Measurements from ENCODE around the gene MS4A15.
"Not testable (repeated sequence)": the region's sequence is repeated elsewhere in the genome, so short reads cannot be mapped to it uniquely, and the experiment has no call there.

Gene MS4A15

GRCh38 chr11:60757231-60757800, 649 bp downstream of the MS4A15 start:
- DNase-seq, result no peak

GRCh38 chr11:60758671-60759070, 2.0 kb downstream of the MS4A15 start:
- not testable (repeated sequence) for DNase-seq

DNA sequence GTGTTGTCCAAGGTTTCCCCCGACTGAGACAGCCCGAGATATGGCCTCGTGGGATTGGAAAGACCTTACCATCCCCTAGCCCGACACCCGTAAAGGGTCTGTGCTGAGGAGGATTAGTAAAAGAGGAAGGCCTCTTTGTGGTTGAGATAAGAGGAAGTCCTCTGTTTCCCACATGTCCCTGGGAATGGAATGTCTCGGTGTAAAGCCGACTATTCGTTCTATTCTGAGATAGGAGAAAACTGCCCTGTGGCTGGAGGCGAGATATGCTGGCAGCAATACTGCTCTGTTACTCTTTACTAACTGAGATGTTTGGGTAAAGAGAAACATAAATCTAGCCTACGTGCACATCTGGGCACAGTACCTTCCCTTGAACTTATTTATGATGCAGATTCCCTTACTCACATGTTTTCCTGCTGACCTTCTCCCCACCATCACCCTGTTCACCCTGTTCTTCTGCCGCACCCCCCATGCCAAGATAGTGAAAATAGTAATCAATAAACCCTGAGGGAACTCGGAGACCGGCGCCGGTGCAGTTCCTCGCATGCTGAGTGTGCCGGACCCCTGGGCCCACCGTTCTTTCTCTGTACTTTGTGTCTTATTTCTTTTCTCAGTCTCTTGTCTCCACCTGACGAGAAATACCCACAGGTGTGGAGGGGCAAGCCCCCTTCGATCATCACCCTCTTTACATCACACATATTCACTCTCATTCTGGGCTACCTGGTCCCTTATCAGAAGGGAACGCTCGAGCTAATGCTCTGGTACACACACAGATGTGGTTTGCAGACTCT, 3.0 kb downstream of the MS4A15 start:
- DNase-seq, result not testable (repeated sequence)

- no peak for DNase-seq
Observed at GRCh38 chr11:60761436-60762190, 4.9 kb downstream of the MS4A15 start.

DNA sequence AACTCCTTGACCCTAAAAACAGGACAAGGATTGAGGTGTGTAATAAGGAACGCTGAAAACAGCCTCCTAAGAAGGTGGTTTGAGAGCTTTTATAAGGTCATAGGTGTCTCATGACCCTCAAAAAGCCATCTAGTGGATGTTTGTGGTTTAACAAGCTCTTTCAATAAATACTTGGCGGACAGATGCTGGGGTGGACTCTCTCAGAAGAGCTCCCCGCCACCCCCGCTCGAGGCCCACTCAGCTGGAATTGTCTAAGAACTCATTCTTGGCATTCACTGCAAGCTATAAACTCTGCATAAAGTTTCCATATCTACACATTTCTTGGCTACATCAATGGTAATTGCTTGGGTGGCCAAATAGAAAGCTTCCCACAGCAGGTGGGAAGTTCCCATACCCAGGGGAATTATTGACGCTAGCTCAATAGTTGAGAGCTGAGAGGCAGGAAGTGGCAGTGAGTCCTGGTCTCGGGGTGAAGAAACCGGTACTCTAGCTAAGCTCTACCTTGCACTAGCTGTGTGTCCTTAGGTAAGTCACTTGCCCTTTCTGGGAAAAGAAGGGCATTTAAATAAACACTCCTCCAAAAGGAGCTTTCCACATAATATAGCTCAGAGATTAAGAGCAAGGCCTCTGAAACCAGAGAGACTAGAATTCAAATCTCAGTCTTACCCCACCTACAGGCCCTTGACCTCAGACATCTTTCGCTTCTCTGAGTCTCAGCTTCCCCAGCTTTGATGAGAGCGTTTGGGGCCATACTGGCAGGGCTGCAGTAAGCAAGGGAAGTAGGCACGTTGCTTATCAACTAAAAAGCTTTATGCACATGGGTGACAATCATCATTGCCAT, 6.4 kb downstream of the MS4A15 start:
- DNase-seq, result no peak

DNA sequence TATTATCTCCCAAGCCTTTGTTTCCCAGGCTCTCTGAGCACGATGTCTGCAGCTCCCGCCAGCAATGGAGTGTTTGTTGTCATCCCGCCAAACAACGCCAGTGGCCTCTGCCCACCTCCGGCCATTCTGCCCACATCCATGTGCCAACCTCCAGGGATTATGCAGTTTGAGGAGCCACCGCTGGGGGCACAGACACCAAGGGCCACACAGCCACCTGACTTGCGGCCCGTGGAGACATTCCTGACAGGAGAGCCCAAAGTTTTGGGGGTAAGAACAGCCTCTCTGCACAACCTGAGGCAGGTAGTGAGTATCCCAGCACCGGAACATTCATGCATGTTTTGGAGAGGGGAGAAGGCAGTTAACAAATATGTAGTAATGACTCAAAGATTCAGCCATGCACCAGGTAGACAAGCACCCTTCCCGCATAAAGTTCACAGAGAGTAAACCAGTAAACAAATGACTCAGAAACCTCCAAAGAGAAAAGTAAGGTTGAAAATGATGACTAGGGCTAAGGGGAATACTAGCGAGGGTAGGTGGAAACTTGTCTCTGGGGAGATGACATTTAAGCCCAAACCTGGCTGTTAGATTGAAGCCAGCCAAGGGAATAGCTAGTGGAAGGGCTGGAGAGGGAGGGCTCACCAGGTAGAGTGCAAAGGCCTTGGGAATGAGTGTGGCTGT, 7.2 kb downstream of the MS4A15 start:
- DNase-seq, result no peak

DNA sequence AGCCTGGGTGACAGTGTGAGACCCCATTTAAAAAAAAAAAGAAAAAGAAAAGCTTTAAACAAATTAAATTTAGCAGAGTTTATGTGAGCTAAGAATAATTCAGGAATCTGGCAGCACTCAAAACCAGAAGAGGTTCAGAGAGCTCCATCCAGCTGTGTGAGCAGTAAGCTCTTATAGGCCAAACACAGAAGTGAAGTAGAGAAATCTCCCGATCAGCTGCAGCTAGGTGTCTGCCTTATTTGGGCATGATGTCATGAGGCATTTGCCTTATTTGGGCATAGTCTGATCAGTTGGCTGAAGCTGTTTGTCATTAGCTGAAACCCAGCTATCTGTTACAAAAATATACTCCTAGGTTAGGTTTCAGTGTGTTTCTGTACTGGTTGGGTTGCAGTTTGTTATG, 8.2 kb downstream of the MS4A15 start:
- DNase-seq, result no peak

DNA sequence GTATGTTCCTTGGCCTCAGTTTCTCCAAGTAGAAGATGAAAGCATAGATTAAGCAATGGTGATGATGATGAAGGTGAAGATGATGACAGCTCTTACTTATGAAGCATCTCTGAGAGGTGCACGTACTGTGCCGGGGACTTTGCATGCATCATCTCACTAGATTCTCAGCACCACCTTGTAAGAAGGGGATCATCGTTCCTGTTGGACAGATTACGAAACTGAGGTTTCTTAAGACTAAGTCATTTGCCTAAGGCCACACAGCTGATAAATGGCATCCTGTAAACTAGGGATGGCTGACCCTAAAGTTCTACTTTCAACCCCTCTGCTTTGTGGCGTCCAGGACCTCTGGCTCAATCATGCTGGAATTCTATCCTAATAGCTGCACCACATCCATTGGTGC, 8.7 kb downstream of the MS4A15 start:
- no peak for DNase-seq

- DNase-seq, result no peak
Observed at GRCh38 chr11:60766547-60766946, 9.9 kb downstream of the MS4A15 start.

- DNase-seq, result no peak
Observed at GRCh38 chr11:60767388-60767811, 10.7 kb downstream of the MS4A15 start.

DNA sequence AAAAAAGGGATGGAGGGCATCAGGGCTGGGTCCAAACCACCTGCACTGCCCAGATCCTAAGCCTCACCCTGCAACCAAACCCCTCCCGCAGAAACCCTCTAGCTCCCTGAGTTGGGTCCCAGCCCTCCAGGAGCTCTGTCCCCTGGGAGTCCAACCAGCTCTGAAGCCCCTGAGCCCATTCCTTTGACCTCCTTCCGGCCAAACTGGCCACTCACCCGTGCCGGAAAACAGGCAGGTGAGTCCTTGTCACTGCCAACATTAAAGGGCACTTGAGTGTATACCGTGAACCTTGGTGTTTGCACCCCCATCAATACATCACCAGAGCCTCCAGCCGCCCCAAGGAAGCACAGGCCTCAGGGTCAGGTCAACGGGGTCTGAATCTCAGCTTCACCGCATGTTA, 11.5 kb downstream of the MS4A15 start:
- DNase-seq, result no peak

- DNase-seq, result no peak
Observed at GRCh38 chr11:60769273-60769672, 12.6 kb downstream of the MS4A15 start.

GRCh38 chr11:60769811-60770210, 13.1 kb downstream of the MS4A15 start:
- no peak for DNase-seq

- DNase-seq, result no peak
Observed at GRCh38 chr11:60771146-60771545, 14.5 kb downstream of the MS4A15 start.

DNA sequence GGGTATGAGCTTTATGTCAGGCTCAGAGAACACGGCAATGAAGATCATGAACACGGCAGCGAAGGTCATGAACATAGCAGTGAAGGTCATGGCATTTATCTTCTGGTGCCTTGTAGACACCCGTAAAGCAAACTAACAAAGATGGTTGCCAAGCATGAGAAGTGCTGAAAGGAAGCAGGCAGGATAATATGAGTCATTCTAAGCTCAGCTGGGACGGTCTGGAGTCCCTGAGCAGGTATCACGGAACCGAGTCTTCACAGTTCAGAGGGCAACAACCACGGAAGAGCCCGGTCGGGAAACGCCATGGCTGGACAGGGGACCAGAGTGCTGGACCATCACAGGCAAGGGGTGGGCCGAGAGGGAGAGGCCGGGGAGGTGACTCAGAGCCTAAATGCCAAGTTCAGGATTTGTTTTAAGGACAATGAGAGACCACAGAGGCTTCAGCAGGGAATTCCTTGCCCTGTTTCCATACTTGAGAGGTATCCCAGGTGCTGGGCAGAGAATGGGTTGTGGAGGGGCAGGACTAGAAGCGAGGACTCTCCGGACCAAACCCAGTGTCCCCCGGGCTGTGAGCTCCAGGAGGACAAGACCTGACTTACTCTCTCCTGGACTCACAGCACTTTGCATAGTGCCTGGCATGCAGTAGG, 15.3 kb downstream of the MS4A15 start:
- DNase-seq, result no peak

GRCh38 chr11:60772666-60773065, 16.0 kb downstream of the MS4A15 start:
- no peak for DNase-seq

- no peak for DNase-seq
Observed at GRCh38 chr11:60774726-60775125, 18.1 kb downstream of the MS4A15 start.

DNA sequence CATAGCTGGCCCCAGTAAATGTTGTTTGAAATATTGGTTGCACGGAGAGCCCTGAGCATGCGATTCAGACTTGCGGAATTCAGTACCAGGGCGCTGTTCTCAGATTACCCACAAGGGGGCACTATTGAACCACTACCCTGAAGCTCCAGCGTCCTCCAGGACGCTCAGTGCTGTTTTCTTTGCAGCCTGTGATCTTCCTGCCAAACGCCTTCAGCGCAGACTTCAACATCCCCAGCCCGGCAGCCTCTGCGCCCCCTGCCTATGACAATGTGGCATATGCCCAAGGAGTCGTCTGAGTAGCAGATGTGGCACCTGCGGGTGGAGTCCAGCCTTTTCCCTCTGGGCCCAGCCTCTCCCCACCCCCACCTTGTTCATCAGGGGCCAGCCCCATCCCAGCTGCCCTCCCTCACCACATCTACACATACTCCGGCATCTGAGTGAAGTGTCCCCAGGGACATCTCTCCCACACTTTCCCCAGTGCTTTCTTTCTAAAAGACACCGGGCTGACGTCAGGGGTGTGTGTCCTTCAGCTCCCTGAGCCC, 18.8 kb downstream of the MS4A15 start:
- DNase-seq, result peak; percentile 55

GRCh38 chr11:60776167-60776566, 19.5 kb downstream of the MS4A15 start:
- DNase-seq, result no peak

- DNase-seq, result no peak
Observed at GRCh38 chr11:60777106-60777505, 20.4 kb downstream of the MS4A15 start.

- DNase-seq, result no peak
Observed at GRCh38 chr11:60777572-60777971, 20.9 kb downstream of the MS4A15 start.

DNA sequence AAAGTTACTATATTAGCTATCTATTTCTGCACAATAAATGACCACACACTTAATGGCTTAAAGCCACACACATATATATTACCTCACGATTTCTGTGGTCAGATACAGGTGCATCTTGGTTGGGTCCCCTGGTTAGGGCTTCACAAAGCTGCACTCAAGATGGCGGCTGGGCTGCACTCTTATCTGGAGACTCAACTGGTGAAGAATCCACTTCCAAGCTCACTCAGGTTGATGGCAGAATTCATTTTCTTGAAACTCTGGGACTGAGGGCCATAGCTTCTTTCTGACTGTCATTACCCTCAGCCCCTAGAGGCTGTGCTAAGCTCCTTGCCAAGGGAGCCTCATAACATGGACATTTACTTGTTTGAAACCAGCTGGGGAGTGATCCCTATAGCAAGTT, 23.4 kb downstream of the MS4A15 start:
- DNase-seq, result no peak
